Cardiac muscle cell (in vitro differentiated cells and primary cell): ENCODE data around the gene ZRANB2. TPM values are rescaled to one million over a fixed set of nuclear protein-coding genes. Genes with fewer than 3 reads are reported as not detected.

Experiments
- DNase-seq, 2 donors: peaks; one replicate each; pipeline versions ENCODE4 v3.0.0 to v3.0.0-alpha.2; 2010 to 2017; ENCODE audit warnings: low read depth in 1 of 2, low spot score in 1 of 2
- H3K27ac ChIP-seq: fragments of 200-600 bp; sonication (generic); 2 replicates; pipeline ENCODE4 v1.5.1; 2016
- H3K27me3 ChIP-seq: fragments of 200-600 bp; sonication (generic); 2 replicates; pipeline ENCODE4 v1.6.0; 2016; ENCODE audit warnings: control low read depth
- H3K36me3 ChIP-seq: fragments of 200-600 bp; sonication (generic); 2 replicates; pipeline ENCODE4 v1.5.1; 2016; ENCODE audit warnings: control low read depth
- H3K4me1 ChIP-seq: fragments of 200-600 bp; sonication (generic); 2 replicates; pipeline ENCODE4 v1.8.1; 2017; ENCODE audit warnings: low read depth, mild to moderate bottlenecking, mixed run types
- H3K4me3 ChIP-seq: fragments of 200-600 bp; sonication (generic); 2 replicates; pipeline ENCODE4 v1.5.1; 2016; ENCODE audit warnings: mild to moderate bottlenecking
- H3K9me3 ChIP-seq: fragments of 200-600 bp; sonication (generic); 2 replicates; pipeline ENCODE4 v1.5.1; 2017; ENCODE audit warnings: low read depth, mild to moderate bottlenecking, control low read depth
- CTCF ChIP-seq: IDR thresholded peaks from 2 replicates; pipeline ENCODE4 v1.5.1; 2012; ENCODE audit warnings: low read depth, mild to moderate bottlenecking, low read length
- polyA plus RNA-seq: library from polyadenylated mRNA; unstranded; fragments of >200 nt; fragmentation: Nextera tagmentation; extraction: Ambion mirVana; gene quantifications from 2 replicates; pipeline ENCODE4 v1.2.1, GENCODE V29; 2016
- total RNA-seq: library from RNA; depleted of rRNA; stranded (reverse); fragments of >200 nt; gene quantifications from 2 replicates; pipeline ENCODE4 v1.2.3, GENCODE V29; 2016

Gene ZRANB2
- total and polyA plus RNA-seq, 2 experiments from 2014 or later, result 53.6 to 119 TPM

GRCh38 chr1:71071720-71072119 is 9.1 kb downstream of the ZRANB2 start:
- H3K4me3 ChIP-seq, result no peak overlapping the region
- H3K4me1 ChIP-seq, result no peaks in the 10 kb centered on the region
- no peak for TF ChIP-seq CTCF

GRCh38 chr1:71068325-71069240 is 12.3 kb downstream of the ZRANB2 start:
- H3K4me1 ChIP-seq, result no peaks in the 10 kb centered on the region
- no peaks in the 10 kb centered on the region for H3K9me3 ChIP-seq
- no peak overlapping the region for H3K27ac ChIP-seq
- H3K27me3 ChIP-seq, result no peaks in the 10 kb centered on the region
- no peak for DNase-seq
- no peak overlapping the region for H3K4me3 ChIP-seq
- peaks cover 95% of the 10 kb centered on the region for H3K36me3 ChIP-seq
- TF ChIP-seq CTCF, result no peak

More at GRCh38 chr1:71071720-71072119, 9.1 kb downstream of the ZRANB2 start:
- DNase-seq, result no peak
- no peaks in the 10 kb centered on the region for H3K9me3 ChIP-seq
- peaks cover 92% of the 10 kb centered on the region for H3K36me3 ChIP-seq
- no peaks in the 10 kb centered on the region for H3K27me3 ChIP-seq
- no peak overlapping the region for H3K27ac ChIP-seq

- no peak for TF ChIP-seq CTCF
- peak overlapping the region; percentile 26 for H3K27ac ChIP-seq
- H3K4me1 ChIP-seq, result no peaks in the 10 kb centered on the region
- H3K4me3 ChIP-seq, result no peak overlapping the region
- peaks cover 5% of the 10 kb centered on the region for H3K27me3 ChIP-seq
- no peak for DNase-seq
- H3K36me3 ChIP-seq, result peaks cover 10% of the 10 kb centered on the region
- no peaks in the 10 kb centered on the region for H3K9me3 ChIP-seq
Measured at GRCh38 chr1:71054791-71055190, 26.0 kb downstream of the ZRANB2 start.

- Histone ChIP-seq H3K9me3 (no peaks in the 10 kb centered on the region), H3K27me3 (peaks cover 6% of the 10 kb centered on the region), H3K36me3 (peaks cover 10% of the 10 kb centered on the region), H3K4me3 (no peak overlapping the region), H3K4me1 (no peaks in the 10 kb centered on the region), H3K27ac (no peak overlapping the region)
- no peak for TF ChIP-seq CTCF
- no peak for DNase-seq
Measured at GRCh38 chr1:71054281-71054731, 26.5 kb downstream of the ZRANB2 start.

GRCh38 chr1:71053758-71054157 is 27.1 kb downstream of the ZRANB2 start:
- no peaks in the 10 kb centered on the region for H3K9me3 ChIP-seq
- peaks cover 11% of the 10 kb centered on the region for H3K27me3 ChIP-seq
- H3K4me3 ChIP-seq, result no peak overlapping the region
- peaks cover 10% of the 10 kb centered on the region for H3K36me3 ChIP-seq
- no peak for TF ChIP-seq CTCF
- DNase-seq, result no peak
- H3K4me1 ChIP-seq, result no peaks in the 10 kb centered on the region
- no peak overlapping the region for H3K27ac ChIP-seq
